ENCODE measurements around the gene N4BP2L2.

The N4BP2L2 gene

GRCh38 chr13:32548837-32549236, 10.2 kb upstream of the N4BP2L2 start:
- no peak for ATAC-seq
- TF ChIP-seq SNAI2 (CRISPR knock-in tag; IDR thresholded peaks at IDR 0.05) (no peak), ISL1 (CRISPR knock-in tag; IDR thresholded peaks at IDR 0.05) (no peak), CSDC2 (CRISPR knock-in tag; IDR thresholded peaks at IDR 0.05) (no peak), POU6F1 (CRISPR knock-in tag; IDR thresholded peaks at IDR 0.05; ENCODE audit: borderline replicate concordance, low read depth) (no peak), CREB5 (CRISPR knock-in tag; IDR thresholded peaks at IDR 0.05; ENCODE audit: low read depth) (no peak), ZFP3 (CRISPR knock-in tag; IDR thresholded peaks at IDR 0.05) (no peak), RARB (CRISPR knock-in tag; IDR thresholded peaks at IDR 0.05) (no peak), BACH2 (CRISPR knock-in tag; IDR thresholded peaks at IDR 0.05; ENCODE audit: borderline replicate concordance) (no peak), TSHZ2 (CRISPR knock-in tag; IDR thresholded peaks at IDR 0.05) (no peak), ZC3H10 (CRISPR knock-in tag; IDR thresholded peaks at IDR 0.05) (no peak), TOX (CRISPR knock-in tag; IDR thresholded peaks at IDR 0.05; ENCODE audit: borderline replicate concordance) (no peak), TCF4 (CRISPR knock-in tag; IDR thresholded peaks at IDR 0.05; ENCODE audit: borderline replicate concordance) (no peak), ZNF8 (CRISPR knock-in tag; IDR thresholded peaks at IDR 0.05) (no peak), ZNF70 (CRISPR knock-in tag; IDR thresholded peaks at IDR 0.05) (no peak), ARNTL (CRISPR knock-in tag; IDR thresholded peaks at IDR 0.05; ENCODE audit: borderline replicate concordance, low read depth) (no peak), PPARA (CRISPR knock-in tag; IDR thresholded peaks at IDR 0.05; ENCODE audit: borderline replicate concordance) (no peak), ESRRG (CRISPR knock-in tag; IDR thresholded peaks at IDR 0.05) (no peak), PATZ1 (CRISPR knock-in tag; IDR thresholded peaks at IDR 0.05; ENCODE audit: borderline replicate concordance) (no peak), GLIS3 (CRISPR knock-in tag; IDR thresholded peaks at IDR 0.05) (no peak)

- TF ChIP-seq RARB (CRISPR knock-in tag; IDR thresholded peaks at IDR 0.05), result no peak
- no peak for TF ChIP-seq SNAI2 (CRISPR knock-in tag; IDR thresholded peaks at IDR 0.05)
- TF ChIP-seq CSRNP3 (CRISPR knock-in tag; IDR thresholded peaks at IDR 0.05), result no peak
- TF ChIP-seq TCF4 (CRISPR knock-in tag; IDR thresholded peaks at IDR 0.05; ENCODE audit: borderline replicate concordance), result no peak
- TF ChIP-seq ESRRG (CRISPR knock-in tag; IDR thresholded peaks at IDR 0.05), result no peak
- TF ChIP-seq ZNF70 (CRISPR knock-in tag; IDR thresholded peaks at IDR 0.05), result no peak
- no peak for TF ChIP-seq TOX (CRISPR knock-in tag; IDR thresholded peaks at IDR 0.05; ENCODE audit: borderline replicate concordance)
- no peak for TF ChIP-seq CREB5 (CRISPR knock-in tag; IDR thresholded peaks at IDR 0.05; ENCODE audit: low read depth)
- no peak for TF ChIP-seq ZNF8 (CRISPR knock-in tag; IDR thresholded peaks at IDR 0.05)
- no peak for TF ChIP-seq POU6F1 (CRISPR knock-in tag; IDR thresholded peaks at IDR 0.05; ENCODE audit: borderline replicate concordance, low read depth)
- TF ChIP-seq OSR1 (CRISPR knock-in tag; IDR thresholded peaks at IDR 0.05), result no peak
- TF ChIP-seq ZNF565 (CRISPR knock-in tag; conservative IDR thresholded peaks at IDR 0.05; ENCODE audit: low read depth), result no peak
- TF ChIP-seq ZFP30 (CRISPR knock-in tag; IDR thresholded peaks at IDR 0.05), result no peak
- no peak for TF ChIP-seq ZFP3 (CRISPR knock-in tag; IDR thresholded peaks at IDR 0.05)
- TF ChIP-seq PPARA (CRISPR knock-in tag; IDR thresholded peaks at IDR 0.05; ENCODE audit: borderline replicate concordance), result no peak
- no peak for TF ChIP-seq ISL1 (CRISPR knock-in tag; IDR thresholded peaks at IDR 0.05)
- no peak for TF ChIP-seq PATZ1 (CRISPR knock-in tag; IDR thresholded peaks at IDR 0.05; ENCODE audit: borderline replicate concordance)
- TF ChIP-seq CSDC2 (CRISPR knock-in tag; IDR thresholded peaks at IDR 0.05), result no peak
- TF ChIP-seq GLIS3 (CRISPR knock-in tag; IDR thresholded peaks at IDR 0.05), result no peak
- ATAC-seq, result no peak
Measured at GRCh38 chr13:32545083-32545482, 6.5 kb upstream of the N4BP2L2 start.
